ENCODE measurements around the gene ANO5.

ANO5 gene

GRCh38 chr11:22165087-22165486, 27.8 kb upstream of the ANO5 start:
- Histone ChIP-seq H3K9me3 (ENCODE audit: insufficient read depth, low read length) (no peaks in the 10 kb centered on the region), H3K36me3 (ENCODE audit: low read length) (no peaks in the 10 kb centered on the region), H3K27ac (ENCODE audit: low read depth, low read length) (no peak overlapping the region), H2AFZ (ENCODE audit: low read depth, low read length, severe bottlenecking) (no peak overlapping the region), H3K79me2 (ENCODE audit: insufficient read depth, low read length) (no peaks in the 10 kb centered on the region), H3K9me2 (replicated peaks; ENCODE audit: insufficient read depth, low read length) (no peaks in the 10 kb centered on the region), H4K20me1 (ENCODE audit: low read depth, low read length) (no peaks in the 10 kb centered on the region), H3K4me2 (ENCODE audit: low read depth, low read length, poor library complexity, severe bottlenecking) (no peak overlapping the region), H3F3A (ENCODE audit: insufficient read depth) (no peaks in the 10 kb centered on the region), H3K27me3 (ENCODE audit: low read length) (no peaks in the 10 kb centered on the region), H3K9ac (ENCODE audit: low read length) (no peak overlapping the region), H3K4me3 (ENCODE audit: insufficient read depth, low read length, poor library complexity, severe bottlenecking) (no peak overlapping the region)
- TF ChIP-seq, protein P1, sequence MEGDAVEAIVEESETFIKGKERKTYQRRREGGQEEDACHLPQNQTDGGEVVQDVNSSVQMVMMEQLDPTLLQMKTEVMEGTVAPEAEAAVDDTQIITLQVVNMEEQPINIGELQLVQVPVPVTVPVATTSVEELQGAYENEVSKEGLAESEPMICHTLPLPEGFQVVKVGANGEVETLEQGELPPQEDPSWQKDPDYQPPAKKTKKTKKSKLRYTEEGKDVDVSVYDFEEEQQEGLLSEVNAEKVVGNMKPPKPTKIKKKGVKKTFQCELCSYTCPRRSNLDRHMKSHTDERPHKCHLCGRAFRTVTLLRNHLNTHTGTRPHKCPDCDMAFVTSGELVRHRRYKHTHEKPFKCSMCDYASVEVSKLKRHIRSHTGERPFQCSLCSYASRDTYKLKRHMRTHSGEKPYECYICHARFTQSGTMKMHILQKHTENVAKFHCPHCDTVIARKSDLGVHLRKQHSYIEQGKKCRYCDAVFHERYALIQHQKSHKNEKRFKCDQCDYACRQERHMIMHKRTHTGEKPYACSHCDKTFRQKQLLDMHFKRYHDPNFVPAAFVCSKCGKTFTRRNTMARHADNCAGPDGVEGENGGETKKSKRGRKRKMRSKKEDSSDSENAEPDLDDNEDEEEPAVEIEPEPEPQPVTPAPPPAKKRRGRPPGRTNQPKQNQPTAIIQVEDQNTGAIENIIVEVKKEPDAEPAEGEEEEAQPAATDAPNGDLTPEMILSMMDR (IDR thresholded peaks at IDR 0.05; ENCODE audit: insufficient read depth, low read length, poor library complexity, severe bottlenecking): no peak
- no peak for TF ChIP-seq EZH2phosphoT487 (conservative IDR thresholded peaks at IDR 0.05; ENCODE audit: low read length)

- no peak overlapping the region for H3K4me3 ChIP-seq (ENCODE audit: insufficient read depth, low read length, poor library complexity, severe bottlenecking)
- H3K9me3 ChIP-seq (ENCODE audit: insufficient read depth, low read length): no peaks in the 10 kb centered on the region
- no peak overlapping the region for H3K9ac ChIP-seq (ENCODE audit: low read length)
- H2AFZ ChIP-seq (ENCODE audit: low read depth, low read length, severe bottlenecking): no peak overlapping the region
- H3K79me2 ChIP-seq (ENCODE audit: insufficient read depth, low read length): no peaks in the 10 kb centered on the region
- no peaks in the 10 kb centered on the region for H3K27me3 ChIP-seq (ENCODE audit: low read length)
- H3K4me2 ChIP-seq (ENCODE audit: low read depth, low read length, poor library complexity, severe bottlenecking): no peak overlapping the region
- TF ChIP-seq, protein P1 (IDR thresholded peaks at IDR 0.05; ENCODE audit: insufficient read depth, low read length, poor library complexity, severe bottlenecking): no peak
- TF ChIP-seq EZH2phosphoT487 (conservative IDR thresholded peaks at IDR 0.05; ENCODE audit: low read length): no peak
- no peak overlapping the region for H3K27ac ChIP-seq (ENCODE audit: low read depth, low read length)
- no peaks in the 10 kb centered on the region for H3K36me3 ChIP-seq (ENCODE audit: low read length)
- no peaks in the 10 kb centered on the region for H3F3A ChIP-seq (ENCODE audit: insufficient read depth)
- no peaks in the 10 kb centered on the region for H4K20me1 ChIP-seq (ENCODE audit: low read depth, low read length)
- no peaks in the 10 kb centered on the region for H3K9me2 ChIP-seq (replicated peaks; ENCODE audit: insufficient read depth, low read length)
These were observed 26.9 kb upstream of the ANO5 start for GRCh38 chr11:22165759-22166513.

GRCh38 chr11:22169833-22170232, 23.1 kb upstream of the ANO5 start:
- Histone ChIP-seq H3K27me3 (ENCODE audit: low read length) (no peaks in the 10 kb centered on the region), H3K4me3 (ENCODE audit: insufficient read depth, low read length, poor library complexity, severe bottlenecking) (no peak overlapping the region), H3K9me3 (ENCODE audit: insufficient read depth, low read length) (no peaks in the 10 kb centered on the region), H3K79me2 (ENCODE audit: insufficient read depth, low read length) (no peaks in the 10 kb centered on the region), H4K20me1 (ENCODE audit: low read depth, low read length) (no peaks in the 10 kb centered on the region), H3K4me2 (ENCODE audit: low read depth, low read length, poor library complexity, severe bottlenecking) (no peak overlapping the region), H3K9me2 (replicated peaks; ENCODE audit: insufficient read depth, low read length) (no peaks in the 10 kb centered on the region), H3K9ac (ENCODE audit: low read length) (no peak overlapping the region), H3F3A (ENCODE audit: insufficient read depth) (no peaks in the 10 kb centered on the region), H2AFZ (ENCODE audit: low read depth, low read length, severe bottlenecking) (no peak overlapping the region), H3K27ac (ENCODE audit: low read depth, low read length) (no peak overlapping the region), H3K36me3 (ENCODE audit: low read length) (no peaks in the 10 kb centered on the region)
- TF ChIP-seq EZH2phosphoT487 (conservative IDR thresholded peaks at IDR 0.05; ENCODE audit: low read length): no peak
- TF ChIP-seq, protein P1 (IDR thresholded peaks at IDR 0.05; ENCODE audit: insufficient read depth, low read length, poor library complexity, severe bottlenecking): peak; percentile 43

All from SU-DHL-6 (cell line).